Activated CD4-positive, alpha-beta T cell treated with anti-CD3 and anti-CD28 coated beads, Interleukin-2, amount 10 ng/mL, durations not matched to agents 24 days and 14 days (primary cell): ENCODE results near the gene ZNF76. TPM values are rescaled to one million over a fixed set of nuclear protein-coding genes. Genes with fewer than 3 reads are reported as not detected.

Experiments
- total RNA-seq: library from RNA; stranded (reverse); gene quantifications from 2 replicates; pipeline ENCODE4 v1.2.3, GENCODE V29; 2022

Gene ZNF76
- total RNA-seq, 1 donor from 2014 or later, result 31.4 TPM

Other genes starting within 250 kb of the ZNF76 start
- not detected in 2 replicates for gene TCP11, start 118.4 kb upstream of the ZNF76 start, total RNA-seq
- gene SCUBE3, start 45.8 kb upstream of the ZNF76 start, total RNA-seq, result 0.02 and 0.07 TPM in 2 replicates
- 103 and 113 TPM in 2 replicates for gene DEF6, start 38.1 kb downstream of the ZNF76 start, total RNA-seq
- gene PPARD, start 82.8 kb downstream of the ZNF76 start, total RNA-seq, result 19.0 TPM in 2 replicates
- gene FANCE, start 192.6 kb downstream of the ZNF76 start, total RNA-seq, result 19.6 and 22.1 TPM in 2 replicates
- 1,702 and 1,710 TPM in 2 replicates for gene RPL10A, start 208.7 kb downstream of the ZNF76 start, total RNA-seq
- gene TEAD3, start 237.3 kb downstream of the ZNF76 start, total RNA-seq, result 1.7 and 2.2 TPM in 2 replicates